HEK293 (cell line): Measurements from ENCODE around the gene PLAAT5.

Experiments
- CTCF ChIA-PET: fragments of 350-600 bp; formaldehyde crosslinking; extraction: SDS; loops from one replicate; lab custom pipeline; 2021; ENCODE audit warnings: antibody characterized with exemption; lab: Yijun Ruan, JAX
- POLR2A ChIA-PET: fragments of 300-600 bp; formaldehyde crosslinking; extraction: SDS; loops from one replicate; lab custom pipeline; 2020; ENCODE audit warnings: antibody characterized with exemption, inconsistent platforms; lab: Yijun Ruan, JAX
- H3K27ac ChIP-seq: fragments of 200-500 bp; sonication (Bioruptor generic); 2 replicates; pipeline ENCODE4 v1.5.1; 2014; ENCODE audit warnings: low read depth, low read length, control low read depth, inconsistent platforms; ENCODE audit errors: extremely low read depth
- H3K36me3 ChIP-seq, 2 experiments: fragments of 200-500 bp in 1 of 2; sonication (Bioruptor generic) in 1 of 2; 1 replicate in 1 of 2; 2 replicates in 1 of 2; pipeline ENCODE4 v1.5.1; 2014 to 2017; ENCODE audit warnings: inconsistent platforms in 2 of 2, low read length in 2 of 2; ENCODE audit not compliant: control insufficient read depth in 2 of 2, insufficient read depth in 1 of 2
- H3K4me1 ChIP-seq: fragments of 200-500 bp; sonication (Bioruptor generic); 2 replicates; pipeline ENCODE4 v1.5.1; 2014; ENCODE audit warnings: mild to moderate bottlenecking, low read length, inconsistent platforms; ENCODE audit not compliant: control insufficient read depth, insufficient read depth
- H3K4me3 ChIP-seq: 2 replicates; pipeline ENCODE4 v1.5.1; 2011; ENCODE audit warnings: low read depth, mild to moderate bottlenecking, control low read depth, low read length, moderate library complexity
- H3K9me3 ChIP-seq: fragments of 200-500 bp; sonication (Bioruptor generic); 2 replicates; pipeline ENCODE4 v1.5.1; 2014; ENCODE audit warnings: low read depth, low read length, inconsistent platforms; ENCODE audit not compliant: control insufficient read depth, insufficient read depth
- KLF10 ChIP-seq: fragments of 450-650 bp; IDR thresholded peaks from 2 replicates; pipeline ENCODE4 v1.5.1; 2018; ENCODE audit warnings: missing biosample characterization, mild to moderate bottlenecking, missing genetic modification characterization
- MZF1 ChIP-seq: fragments of 450-650 bp; formaldehyde crosslinking; IDR thresholded peaks from 2 replicates; pipeline ENCODE4 v1.5.1; 2017; ENCODE audit warnings: missing biosample characterization, missing genetic modification characterization, borderline replicate concordance
- SCRT2 ChIP-seq: fragments of 450-650 bp; formaldehyde crosslinking; IDR thresholded peaks from 2 replicates; pipeline ENCODE4 v1.5.1; 2016; ENCODE audit warnings: missing biosample characterization, missing genetic modification characterization
- TCF7L2 ChIP-seq: IDR thresholded peaks from 2 replicates; pipeline ENCODE4 v1.6.1; 2011; ENCODE audit warnings: low read depth, mild to moderate bottlenecking, inconsistent platforms, low read length, moderate library complexity, borderline replicate concordance
- WT1 ChIP-seq: fragments of 450-650 bp; formaldehyde crosslinking; IDR thresholded peaks from 2 replicates; pipeline ENCODE4 v1.5.1; 2016; ENCODE audit warnings: missing biosample characterization, missing genetic modification characterization
- YY1 ChIP-seq: fragments of 450-650 bp; formaldehyde crosslinking; IDR thresholded peaks from 2 replicates; pipeline ENCODE4 v1.5.1; 2018; ENCODE audit warnings: missing biosample characterization, missing genetic modification characterization
- ZFP37 ChIP-seq: fragments of 450-650 bp; formaldehyde crosslinking; IDR thresholded peaks from 2 replicates; pipeline ENCODE4 v1.5.1; 2016; ENCODE audit warnings: missing biosample characterization, missing genetic modification characterization
- ZFP69B ChIP-seq: fragments of 450-650 bp; formaldehyde crosslinking; IDR thresholded peaks from 2 replicates; pipeline ENCODE4 v1.5.1; 2016; ENCODE audit warnings: missing biosample characterization, missing genetic modification characterization
- ZNF146 ChIP-seq: fragments of 450-650 bp; formaldehyde crosslinking; IDR thresholded peaks from 2 replicates; pipeline ENCODE4 v1.5.1; 2016; ENCODE audit warnings: missing biosample characterization, missing genetic modification characterization
- ZNF2 ChIP-seq: fragments of 450-650 bp; formaldehyde crosslinking; IDR thresholded peaks from 2 replicates; pipeline ENCODE4 v1.5.1; 2016; ENCODE audit warnings: missing biosample characterization, missing genetic modification characterization
- ZNF274 ChIP-seq, 2 experiments: fragments of 200-500 bp in 1 of 2; fragments of 450-650 bp in 1 of 2; sonication (Bioruptor generic) in 1 of 2; formaldehyde crosslinking in 1 of 2; IDR thresholded peaks; 2 replicates each; pipeline versions ENCODE4 v1.5.1 to v1.6.1; 2014 to 2016; ENCODE audit warnings: borderline replicate concordance in 1 of 2, inconsistent platforms in 1 of 2, low read length in 1 of 2, missing biosample characterization in 1 of 2, missing genetic modification characterization in 1 of 2
- ZNF37A ChIP-seq: fragments of 450-650 bp; IDR thresholded peaks from 2 replicates; pipeline ENCODE4 v1.5.1; 2018; ENCODE audit warnings: missing biosample characterization, missing genetic modification characterization
- ZNF549 ChIP-seq: fragments of 450-650 bp; IDR thresholded peaks from 2 replicates; pipeline ENCODE4 v1.5.1; 2018; ENCODE audit warnings: missing biosample characterization, missing genetic modification characterization, mild to moderate bottlenecking, inconsistent platforms, moderate library complexity
- ZNF768 ChIP-seq: fragments of 450-650 bp; formaldehyde crosslinking; IDR thresholded peaks from 2 replicates; pipeline ENCODE4 v1.5.1; 2018; ENCODE audit warnings: missing biosample characterization, mild to moderate bottlenecking, missing genetic modification characterization
- ZNF843 ChIP-seq: fragments of 450-650 bp; formaldehyde crosslinking; IDR thresholded peaks from 2 replicates; pipeline ENCODE4 v1.5.1; 2016; ENCODE audit warnings: missing biosample characterization, missing genetic modification characterization
- TF ChIP-seq, protein P1 (sequence below): fragments of 450-650 bp; IDR thresholded peaks from 2 replicates; pipeline ENCODE4 v1.5.1; 2018; ENCODE audit warnings: missing biosample characterization, mild to moderate bottlenecking, missing genetic modification characterization
- TF ChIP-seq, protein P2 (sequence below): fragments of 450-650 bp; formaldehyde crosslinking; IDR thresholded peaks from 2 replicates; pipeline ENCODE4 v1.5.1; 2016; ENCODE audit warnings: missing biosample characterization, missing genetic modification characterization
- TF ChIP-seq, protein P3 (sequence below): fragments of 450-650 bp; formaldehyde crosslinking; IDR thresholded peaks from 2 replicates; pipeline ENCODE4 v1.5.1; 2016; ENCODE audit warnings: missing biosample characterization, missing genetic modification characterization
- TF ChIP-seq, protein P4 (sequence below): fragments of 450-650 bp; formaldehyde crosslinking; IDR thresholded peaks from 2 replicates; pipeline ENCODE4 v1.5.1; 2016; ENCODE audit warnings: missing biosample characterization, missing genetic modification characterization, borderline replicate concordance

PLAAT5 gene

DNA sequence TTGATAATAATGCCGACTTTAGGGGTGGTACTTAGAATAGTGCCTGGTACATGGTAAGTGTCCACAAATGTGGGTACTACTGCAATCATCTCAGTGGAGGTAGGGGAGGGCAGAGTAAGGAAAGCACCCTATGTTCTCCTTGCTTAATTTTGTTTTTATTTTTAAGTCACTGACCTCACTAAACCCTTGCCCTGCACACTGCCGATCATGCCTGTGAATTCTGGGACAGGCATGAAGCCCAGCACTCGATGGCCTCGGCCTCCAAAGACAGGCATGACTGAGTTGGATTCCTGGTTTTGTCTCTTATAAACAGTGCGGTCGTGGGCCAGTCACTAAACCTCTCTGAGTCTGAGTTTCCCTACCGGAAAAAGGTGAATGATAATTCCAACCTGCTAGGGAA is 21.8 kb upstream of the PLAAT5 start:
- no peaks in the 10 kb centered on the region for H3K36me3 ChIP-seq
- ChIA-PET POLR2A (no interaction called here), CTCF (no interaction called here)
- H3K4me1 ChIP-seq, result no peaks in the 10 kb centered on the region
- H3K9me3 ChIP-seq, result no peaks in the 10 kb centered on the region
- no peak overlapping the region for H3K4me3 ChIP-seq
- H3K27ac ChIP-seq, result no peak overlapping the region
- TF ChIP-seq SCRT2, result no peak
- TF ChIP-seq TCF7L2, result no peak
- no peak for TF ChIP-seq ZNF2 (tag by site-specific recombination)
- TF ChIP-seq, protein P1, sequence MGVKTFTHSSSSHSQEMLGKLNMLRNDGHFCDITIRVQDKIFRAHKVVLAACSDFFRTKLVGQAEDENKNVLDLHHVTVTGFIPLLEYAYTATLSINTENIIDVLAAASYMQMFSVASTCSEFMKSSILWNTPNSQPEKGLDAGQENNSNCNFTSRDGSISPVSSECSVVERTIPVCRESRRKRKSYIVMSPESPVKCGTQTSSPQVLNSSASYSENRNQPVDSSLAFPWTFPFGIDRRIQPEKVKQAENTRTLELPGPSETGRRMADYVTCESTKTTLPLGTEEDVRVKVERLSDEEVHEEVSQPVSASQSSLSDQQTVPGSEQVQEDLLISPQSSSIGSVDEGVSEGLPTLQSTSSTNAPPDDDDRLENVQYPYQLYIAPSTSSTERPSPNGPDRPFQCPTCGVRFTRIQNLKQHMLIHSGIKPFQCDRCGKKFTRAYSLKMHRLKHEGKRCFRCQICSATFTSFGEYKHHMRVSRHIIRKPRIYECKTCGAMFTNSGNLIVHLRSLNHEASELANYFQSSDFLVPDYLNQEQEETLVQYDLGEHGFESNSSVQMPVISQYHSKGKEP, result no peak
- TF ChIP-seq KLF10 (tag by site-specific recombination), result no peak
- no peak for TF ChIP-seq ZNF549

DNA sequence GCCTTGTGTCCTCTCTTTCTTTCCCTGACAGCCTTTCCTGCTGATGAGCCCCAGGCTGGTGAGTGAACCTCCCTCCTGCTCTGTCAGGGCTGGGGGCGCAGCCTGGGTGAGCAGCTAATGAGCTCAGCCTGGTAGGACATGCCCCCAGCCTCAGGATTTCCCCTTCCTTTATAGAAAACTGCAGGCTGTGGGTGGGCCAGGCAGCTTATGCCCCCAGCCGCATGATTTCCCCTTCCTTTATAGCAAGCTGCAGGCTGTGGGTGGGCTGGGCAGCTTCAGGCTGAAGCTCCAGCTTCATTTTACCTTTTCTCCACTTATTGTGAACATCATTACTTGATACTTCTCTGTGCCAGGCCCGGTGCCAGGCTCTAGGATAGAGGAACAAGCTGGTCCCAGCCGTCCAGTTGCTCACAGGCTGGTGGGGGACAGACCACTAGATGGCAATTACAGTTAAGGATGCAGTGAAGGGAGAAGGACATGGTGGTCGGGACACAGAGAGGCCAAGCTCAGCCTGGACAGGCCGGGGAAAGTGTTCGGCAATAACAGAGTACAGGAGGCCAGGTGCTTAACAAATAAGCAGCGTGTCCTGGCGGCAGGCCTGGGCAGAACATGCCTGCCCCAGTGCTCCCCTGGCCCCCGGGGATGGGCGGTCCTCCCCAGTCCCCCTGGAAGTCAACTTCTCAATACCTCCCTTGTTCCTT is 20.2 kb upstream of the PLAAT5 start:
- Histone ChIP-seq H3K36me3 (no peaks in the 10 kb centered on the region), H3K4me3 (no peak overlapping the region), H3K4me1 (no peaks in the 10 kb centered on the region), H3K27ac (no peak overlapping the region), H3K9me3 (no peaks in the 10 kb centered on the region)
- ChIA-PET POLR2A (no interaction called here), CTCF (no interaction called here)
- TF ChIP-seq, protein P2, sequence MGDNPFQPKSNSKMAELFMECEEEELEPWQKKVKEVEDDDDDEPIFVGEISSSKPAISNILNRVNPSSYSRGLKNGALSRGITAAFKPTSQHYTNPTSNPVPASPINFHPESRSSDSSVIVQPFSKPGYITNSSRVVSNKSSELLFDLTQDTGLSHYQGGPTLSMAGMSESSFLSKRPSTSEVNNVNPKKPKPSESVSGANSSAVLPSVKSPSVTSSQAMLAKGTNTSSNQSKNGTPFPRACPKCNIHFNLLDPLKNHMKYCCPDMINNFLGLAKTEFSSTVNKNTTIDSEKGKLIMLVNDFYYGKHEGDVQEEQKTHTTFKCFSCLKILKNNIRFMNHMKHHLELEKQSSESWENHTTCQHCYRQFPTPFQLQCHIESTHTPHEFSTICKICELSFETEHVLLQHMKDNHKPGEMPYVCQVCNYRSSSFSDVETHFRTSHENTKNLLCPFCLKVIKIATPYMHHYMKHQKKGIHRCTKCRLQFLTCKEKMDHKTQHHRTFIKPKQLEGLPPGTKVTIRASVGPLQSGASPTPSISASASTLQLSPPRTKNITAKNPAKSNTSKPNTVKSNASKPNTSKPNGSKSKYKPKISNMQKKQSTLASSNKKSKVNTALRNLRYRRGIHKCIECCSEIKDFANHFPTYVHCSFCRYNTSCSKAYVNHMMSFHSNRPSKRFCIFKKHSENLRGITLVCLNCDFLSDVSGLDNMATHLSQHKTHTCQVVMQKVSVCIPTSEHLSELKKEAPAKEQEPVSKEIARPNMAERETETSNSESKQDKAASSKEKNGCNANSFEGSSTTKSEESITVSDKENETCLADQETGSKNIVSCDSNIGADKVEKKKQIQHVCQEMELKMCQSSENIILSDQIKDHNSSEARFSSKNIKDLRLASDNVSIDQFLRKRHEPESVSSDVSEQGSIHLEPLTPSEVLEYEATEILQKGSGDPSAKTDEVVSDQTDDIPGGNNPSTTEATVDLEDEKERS (tag by site-specific recombination), result no peak
- TF ChIP-seq, protein P3, sequence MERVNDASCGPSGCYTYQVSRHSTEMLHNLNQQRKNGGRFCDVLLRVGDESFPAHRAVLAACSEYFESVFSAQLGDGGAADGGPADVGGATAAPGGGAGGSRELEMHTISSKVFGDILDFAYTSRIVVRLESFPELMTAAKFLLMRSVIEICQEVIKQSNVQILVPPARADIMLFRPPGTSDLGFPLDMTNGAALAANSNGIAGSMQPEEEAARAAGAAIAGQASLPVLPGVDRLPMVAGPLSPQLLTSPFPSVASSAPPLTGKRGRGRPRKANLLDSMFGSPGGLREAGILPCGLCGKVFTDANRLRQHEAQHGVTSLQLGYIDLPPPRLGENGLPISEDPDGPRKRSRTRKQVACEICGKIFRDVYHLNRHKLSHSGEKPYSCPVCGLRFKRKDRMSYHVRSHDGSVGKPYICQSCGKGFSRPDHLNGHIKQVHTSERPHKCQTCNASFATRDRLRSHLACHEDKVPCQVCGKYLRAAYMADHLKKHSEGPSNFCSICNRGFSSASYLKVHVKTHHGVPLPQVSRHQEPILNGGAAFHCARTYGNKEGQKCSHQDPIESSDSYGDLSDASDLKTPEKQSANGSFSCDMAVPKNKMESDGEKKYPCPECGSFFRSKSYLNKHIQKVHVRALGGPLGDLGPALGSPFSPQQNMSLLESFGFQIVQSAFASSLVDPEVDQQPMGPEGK (tag by site-specific recombination), result no peak
- TF ChIP-seq, protein P4, sequence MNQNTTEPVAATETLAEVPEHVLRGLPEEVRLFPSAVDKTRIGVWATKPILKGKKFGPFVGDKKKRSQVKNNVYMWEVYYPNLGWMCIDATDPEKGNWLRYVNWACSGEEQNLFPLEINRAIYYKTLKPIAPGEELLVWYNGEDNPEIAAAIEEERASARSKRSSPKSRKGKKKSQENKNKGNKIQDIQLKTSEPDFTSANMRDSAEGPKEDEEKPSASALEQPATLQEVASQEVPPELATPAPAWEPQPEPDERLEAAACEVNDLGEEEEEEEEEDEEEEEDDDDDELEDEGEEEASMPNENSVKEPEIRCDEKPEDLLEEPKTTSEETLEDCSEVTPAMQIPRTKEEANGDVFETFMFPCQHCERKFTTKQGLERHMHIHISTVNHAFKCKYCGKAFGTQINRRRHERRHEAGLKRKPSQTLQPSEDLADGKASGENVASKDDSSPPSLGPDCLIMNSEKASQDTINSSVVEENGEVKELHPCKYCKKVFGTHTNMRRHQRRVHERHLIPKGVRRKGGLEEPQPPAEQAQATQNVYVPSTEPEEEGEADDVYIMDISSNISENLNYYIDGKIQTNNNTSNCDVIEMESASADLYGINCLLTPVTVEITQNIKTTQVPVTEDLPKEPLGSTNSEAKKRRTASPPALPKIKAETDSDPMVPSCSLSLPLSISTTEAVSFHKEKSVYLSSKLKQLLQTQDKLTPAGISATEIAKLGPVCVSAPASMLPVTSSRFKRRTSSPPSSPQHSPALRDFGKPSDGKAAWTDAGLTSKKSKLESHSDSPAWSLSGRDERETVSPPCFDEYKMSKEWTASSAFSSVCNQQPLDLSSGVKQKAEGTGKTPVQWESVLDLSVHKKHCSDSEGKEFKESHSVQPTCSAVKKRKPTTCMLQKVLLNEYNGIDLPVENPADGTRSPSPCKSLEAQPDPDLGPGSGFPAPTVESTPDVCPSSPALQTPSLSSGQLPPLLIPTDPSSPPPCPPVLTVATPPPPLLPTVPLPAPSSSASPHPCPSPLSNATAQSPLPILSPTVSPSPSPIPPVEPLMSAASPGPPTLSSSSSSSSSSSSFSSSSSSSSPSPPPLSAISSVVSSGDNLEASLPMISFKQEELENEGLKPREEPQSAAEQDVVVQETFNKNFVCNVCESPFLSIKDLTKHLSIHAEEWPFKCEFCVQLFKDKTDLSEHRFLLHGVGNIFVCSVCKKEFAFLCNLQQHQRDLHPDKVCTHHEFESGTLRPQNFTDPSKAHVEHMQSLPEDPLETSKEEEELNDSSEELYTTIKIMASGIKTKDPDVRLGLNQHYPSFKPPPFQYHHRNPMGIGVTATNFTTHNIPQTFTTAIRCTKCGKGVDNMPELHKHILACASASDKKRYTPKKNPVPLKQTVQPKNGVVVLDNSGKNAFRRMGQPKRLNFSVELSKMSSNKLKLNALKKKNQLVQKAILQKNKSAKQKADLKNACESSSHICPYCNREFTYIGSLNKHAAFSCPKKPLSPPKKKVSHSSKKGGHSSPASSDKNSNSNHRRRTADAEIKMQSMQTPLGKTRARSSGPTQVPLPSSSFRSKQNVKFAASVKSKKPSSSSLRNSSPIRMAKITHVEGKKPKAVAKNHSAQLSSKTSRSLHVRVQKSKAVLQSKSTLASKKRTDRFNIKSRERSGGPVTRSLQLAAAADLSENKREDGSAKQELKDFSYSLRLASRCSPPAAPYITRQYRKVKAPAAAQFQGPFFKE (tag by site-specific recombination), result no peak
- TF ChIP-seq ZNF274 (IDR thresholded peaks at IDR 0.05; ENCODE audit: low read length) (no peak), ZNF274 (tag by site-specific recombination; IDR thresholded peaks at IDR 0.05; ENCODE audit: borderline replicate concordance) (no peak), WT1 (tag by site-specific recombination) (no peak), ZNF843 (tag by site-specific recombination) (no peak), ZFP69B (no peak), ZFP37 (no peak), KLF10 (tag by site-specific recombination) (no peak), ZNF37A (tag by site-specific recombination) (no peak), ZNF146 (tag by site-specific recombination) (no peak), YY1 (tag by site-specific recombination) (no peak), ZNF768 (tag by site-specific recombination) (no peak), MZF1 (no peak)
